Measurements from ENCODE around the gene ZSCAN12. TPM values are rescaled to one million over a fixed set of nuclear protein-coding genes. Genes with fewer than 3 reads are reported as not detected.

The ZSCAN12 gene
- total RNA-seq, 1 donor from 2014 or later: 5.5 TPM

DNA sequence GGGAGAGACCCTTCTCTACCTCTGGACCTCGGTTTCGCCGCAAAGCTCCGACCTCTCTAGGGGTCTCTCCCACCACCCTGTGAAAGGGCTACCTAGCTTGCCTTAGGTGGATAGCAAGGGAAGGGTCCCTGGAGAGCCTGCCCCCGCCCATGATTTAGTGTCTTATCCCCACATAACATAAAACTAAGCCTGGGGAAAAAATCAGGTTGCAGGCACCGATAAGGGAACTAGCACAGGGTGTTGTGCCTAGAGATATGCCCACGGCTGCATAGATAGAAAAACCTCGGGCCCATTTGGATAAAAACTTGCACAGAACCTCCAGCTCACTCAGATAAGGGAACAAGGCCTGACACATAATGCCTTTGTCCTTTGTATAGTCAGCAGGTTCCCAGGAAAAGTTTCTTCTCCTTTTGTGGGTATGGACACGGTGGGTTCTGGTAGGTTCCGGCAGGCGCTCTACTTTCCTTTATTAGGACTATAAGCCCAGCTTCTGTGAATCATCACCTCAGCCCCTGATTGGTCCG is 64.4 kb downstream of the ZSCAN12 start:
- Histone ChIP-seq H3K27me3 (ENCODE audit: low read depth) (no peaks in the 10 kb centered on the region), H3K4me3 (peak overlapping the region; percentile 74), H3K4me1 (peaks cover 18% of the 10 kb centered on the region), H3K9me3 (no peaks in the 10 kb centered on the region), H3K27ac (peak overlapping the region; percentile 98), H3K36me3 (no peaks in the 10 kb centered on the region)
- TF ChIP-seq CTCF (IDR thresholded peaks at IDR 0.05): no peak
- intact Hi-C loops (cut with DNase I): no loop called here
- no peak for ATAC-seq
- peak; percentile 46 for DNase-seq

DNA sequence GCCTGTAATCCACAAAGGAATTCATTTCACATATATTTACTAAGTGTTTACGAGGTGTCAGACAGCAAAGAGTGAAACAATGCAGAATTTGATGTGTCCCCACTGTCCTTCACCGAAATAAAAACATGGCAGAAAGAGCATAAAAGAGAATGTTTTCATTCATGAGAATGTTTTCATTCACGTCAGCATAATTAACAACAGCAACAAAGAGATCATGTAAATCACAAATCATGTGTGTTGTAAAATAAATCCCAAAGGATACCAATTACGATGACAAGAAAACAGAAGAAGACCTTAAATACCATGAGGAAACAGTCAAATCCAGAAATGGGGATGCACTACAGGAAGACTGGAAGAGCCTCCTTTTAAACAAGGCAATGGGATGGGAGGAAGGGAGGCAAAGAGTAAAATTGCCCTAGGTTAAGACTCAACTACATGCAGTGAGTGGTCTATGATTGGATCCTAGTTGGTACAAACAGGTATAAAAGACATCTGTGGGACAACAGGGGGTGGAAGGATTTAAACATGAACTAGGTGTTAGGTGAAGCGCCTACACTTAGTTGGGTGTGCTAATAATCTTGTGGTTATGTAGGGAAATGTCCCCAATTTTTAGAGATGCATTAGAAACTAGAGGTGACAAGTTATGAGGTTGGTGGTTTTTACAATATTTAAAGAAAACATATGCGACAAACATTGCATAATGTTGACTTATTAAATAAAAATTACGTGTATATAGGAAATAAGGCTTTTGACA is 65.1 kb downstream of the ZSCAN12 start:
- H3K36me3 ChIP-seq: no peaks in the 10 kb centered on the region

DNA sequence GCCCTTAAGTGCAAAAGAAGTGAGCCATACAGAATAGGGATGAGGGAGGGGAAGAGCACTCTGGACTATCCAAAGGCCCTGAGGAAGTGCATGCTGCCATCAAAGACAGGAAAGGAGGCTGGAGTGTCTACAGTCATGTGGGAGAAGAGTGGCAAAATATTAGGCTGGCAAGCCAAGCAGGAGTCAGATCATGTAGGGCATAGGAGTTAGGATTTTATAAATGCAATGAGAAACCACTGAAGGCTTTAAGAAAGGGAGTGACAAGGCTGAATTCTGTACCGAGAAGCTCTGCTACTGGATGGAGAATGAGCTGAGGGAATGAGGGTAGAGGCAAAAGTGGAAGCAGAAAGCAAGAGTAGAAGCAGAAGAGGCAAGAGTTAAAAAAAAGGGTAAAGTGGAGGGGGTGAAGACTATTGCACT is 65.9 kb downstream of the ZSCAN12 start:
- Histone ChIP-seq H3K4me3 (no peak overlapping the region), H3K27me3 (ENCODE audit: low read depth) (no peaks in the 10 kb centered on the region), H3K4me1 (peaks cover 18% of the 10 kb centered on the region), H3K9me3 (no peaks in the 10 kb centered on the region), H3K36me3 (no peaks in the 10 kb centered on the region), H3K27ac (no peak overlapping the region)
- ATAC-seq (no peak), DNase-seq (no peak)
- no peak for TF ChIP-seq CTCF (IDR thresholded peaks at IDR 0.05)
- intact Hi-C loops (cut with DNase I): no loop called here

More for the DNA sequence above, 65.1 kb downstream of the ZSCAN12 start:
- H3K4me3 ChIP-seq: peak overlapping the region; percentile 74
- H3K27ac ChIP-seq: peak overlapping the region; percentile 98
- no peak for ATAC-seq
- TF ChIP-seq CTCF (IDR thresholded peaks at IDR 0.05): no peak
- intact Hi-C loops (cut with DNase I): no loop called here
- H3K27me3 ChIP-seq (ENCODE audit: low read depth): no peaks in the 10 kb centered on the region
- peaks cover 18% of the 10 kb centered on the region for H3K4me1 ChIP-seq
- no peak for DNase-seq
- no peaks in the 10 kb centered on the region for H3K9me3 ChIP-seq

DNA sequence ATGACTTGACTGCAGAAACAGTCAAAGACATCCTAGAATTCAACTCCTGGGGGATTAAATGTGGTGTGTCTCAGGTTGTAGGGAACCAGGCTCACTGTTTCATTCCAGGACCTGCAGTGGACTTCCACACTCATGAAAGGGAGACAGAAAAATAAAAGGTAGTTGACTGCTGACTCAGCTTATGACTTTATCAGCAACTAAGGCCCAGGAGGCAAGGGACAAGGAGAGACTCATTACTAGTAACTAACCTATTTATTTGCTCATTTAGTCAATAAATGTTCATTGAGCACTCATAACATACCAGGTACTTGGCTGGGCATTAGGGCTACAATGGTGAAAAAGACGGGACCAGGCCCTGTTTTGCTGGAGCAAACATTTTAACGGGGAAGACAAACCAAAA is 66.5 kb downstream of the ZSCAN12 start:
- H3K36me3 ChIP-seq: no peaks in the 10 kb centered on the region
- intact Hi-C loops (cut with DNase I): no loop called here
- DNase-seq (no peak), ATAC-seq (no peak)
- TF ChIP-seq CTCF (IDR thresholded peaks at IDR 0.05): no peak
- peaks cover 3% of the 10 kb centered on the region for H3K9me3 ChIP-seq
- H3K4me1 ChIP-seq: peaks cover 18% of the 10 kb centered on the region
- H3K4me3 ChIP-seq: no peak overlapping the region
- H3K27me3 ChIP-seq (ENCODE audit: low read depth): no peaks in the 10 kb centered on the region
- H3K27ac ChIP-seq: no peak overlapping the region

GRCh38 chr6:28330041-28330440 is 69.5 kb downstream of the ZSCAN12 start:
- DNase-seq: no peak
- no peak overlapping the region for H3K27ac ChIP-seq
- peaks cover 30% of the 10 kb centered on the region for H3K9me3 ChIP-seq
- peaks cover 6% of the 10 kb centered on the region for H3K4me1 ChIP-seq
- H3K36me3 ChIP-seq: peaks cover 20% of the 10 kb centered on the region
- no peak for ATAC-seq
- intact Hi-C loops (cut with DNase I): no loop called here
- no peaks in the 10 kb centered on the region for H3K27me3 ChIP-seq (ENCODE audit: low read depth)
- H3K4me3 ChIP-seq: no peak overlapping the region
- no peak for TF ChIP-seq CTCF (IDR thresholded peaks at IDR 0.05)

Other genes with a start within 250 kb of the ZSCAN12 start
- gene ZSCAN9, start 174.5 kb downstream of the ZSCAN12 start, total RNA-seq: 11.3 TPM
- 6.2 TPM for gene ZKSCAN4, start 147.5 kb downstream of the ZSCAN12 start, total RNA-seq
- gene NKAPL, start 140.4 kb downstream of the ZSCAN12 start, total RNA-seq: 0.30 TPM
- gene ZSCAN26, start 132.6 kb downstream of the ZSCAN12 start, total RNA-seq: 12.2 TPM
- 3.5 TPM for gene PGBD1, start 118.2 kb downstream of the ZSCAN12 start, total RNA-seq
- 15.7 TPM for gene ZSCAN31, start 63.6 kb downstream of the ZSCAN12 start, total RNA-seq
- gene ZKSCAN3, start 49.8 kb downstream of the ZSCAN12 start, total RNA-seq: 8.8 TPM
- 1.7 TPM for gene ZSCAN23, start 43.7 kb upstream of the ZSCAN12 start, total RNA-seq
- not detected for gene GPX6, start 116.0 kb upstream of the ZSCAN12 start, total RNA-seq
- gene GPX5, start 126.1 kb upstream of the ZSCAN12 start, total RNA-seq: not detected

Measured in lower lobe of right lung (tissue), 2 donors.